AG20443 (cell line): ENCODE results near the gene TMOD4.
"Not testable (repeated sequence)": the region's sequence is repeated elsewhere in the genome, so short reads cannot be mapped to it uniquely, and the experiment has no call there.

ENCODE experiments used
- DNase-seq: peaks from one replicate; pipeline ENCODE4 v3.0.0; 2012; ENCODE audit warnings: low spot score, mixed read lengths

Gene TMOD4

GRCh38 chr1:151175863-151176262 lies at the start of gene TMOD4:
TSS of gene TMOD4 (minus strand) at chr1:151175981. CDS start at chr1:151174875, 1,106 bp downstream.
- peak; percentile 34 for DNase-seq

- DNase-seq: peak; percentile 19
These were observed 46.3 kb upstream of the TMOD4 start for GRCh38 chr1:151222130-151222529.

- no peak for DNase-seq
These were observed 45.8 kb upstream of the TMOD4 start for GRCh38 chr1:151221616-151222015.

GRCh38 chr1:151213560-151213959 lies 37.8 kb upstream of the TMOD4 start:
- DNase-seq: no peak

GRCh38 chr1:151211972-151212705 lies 36.4 kb upstream of the TMOD4 start:
- DNase-seq: no peak

GRCh38 chr1:151210830-151211229 lies 35.0 kb upstream of the TMOD4 start:
- peak; percentile 27 for DNase-seq

GRCh38 chr1:151205381-151205965 lies 29.7 kb upstream of the TMOD4 start:
- not testable (repeated sequence) for DNase-seq

- peak; percentile 78 for DNase-seq
These were observed 24.2 kb upstream of the TMOD4 start for GRCh38 chr1:151199873-151200581.

GRCh38 chr1:151198254-151199127 lies 22.7 kb upstream of the TMOD4 start, which contains the start of gene PIP5K1A:
TSS of gene PIP5K1A (plus strand) at chr1:151198552. CDS start at chr1:151198997, 445 bp downstream.
- peak; percentile 98 for DNase-seq

- no peak for DNase-seq
These were observed 22.1 kb upstream of the TMOD4 start for GRCh38 chr1:151197863-151198253.

GRCh38 chr1:151196292-151196800 lies 20.6 kb upstream of the TMOD4 start:
- DNase-seq: peak; percentile 46

- peak; percentile 89 for DNase-seq
These were observed 19.3 kb upstream of the TMOD4 start for GRCh38 chr1:151194894-151195594.

GRCh38 chr1:151193856-151194255 lies 18.1 kb upstream of the TMOD4 start:
- DNase-seq: no peak

- no peak for DNase-seq
These were observed 17.5 kb upstream of the TMOD4 start for GRCh38 chr1:151193304-151193703.

- DNase-seq: no peak
These were observed 16.3 kb upstream of the TMOD4 start for GRCh38 chr1:151192047-151192446.

GRCh38 chr1:151189637-151190445 lies 14.1 kb upstream of the TMOD4 start, which contains the start of gene VPS72:
TSS of gene VPS72 (minus strand) at chr1:151190197. CDS start at chr1:151190121, 76 bp downstream.
- DNase-seq: peak; percentile 91

- not testable (repeated sequence) for DNase-seq
These were observed 12.9 kb upstream of the TMOD4 start for GRCh38 chr1:151188667-151189066.

GRCh38 chr1:151187205-151187604 lies 11.4 kb upstream of the TMOD4 start:
- no peak for DNase-seq

- DNase-seq: no peak
These were observed 8.4 kb upstream of the TMOD4 start for GRCh38 chr1:151184211-151184610.

GRCh38 chr1:151176514-151177045 lies 799 bp upstream of the TMOD4 start:
- no peak for DNase-seq
